IMR-90 (cell line): ENCODE data around the gene RPUSD4. TPM values are rescaled to one million over a fixed set of nuclear protein-coding genes. Genes with fewer than 3 reads are reported as not detected.

Experiments
- ATAC-seq: fragments of 200-7000 bp; cut with Tn5 transposase; 2 replicates; pipeline ENCODE4 v1.9.1; 2020; ENCODE audit warnings: low read depth, mild to moderate bottlenecking, moderate library complexity
- BruUV-seq: library from RNA; stranded (reverse); fragments of 400-500 nt; replicated peaks from 2 replicates; lab custom pipeline; 2021; lab: Mats Ljungman, UMichigan
- CTCF ChIA-PET: fragments of 300-600 bp; formaldehyde crosslinking; extraction: SDS; loops from one replicate; lab custom pipeline; 2021; ENCODE audit warnings: antibody characterized with exemption; lab: Yijun Ruan, JAX
- POLR2A ChIA-PET: fragments of 300-600 bp; sonication (Branson Sonifier 250); formaldehyde crosslinking; loops from one replicate; lab custom pipeline; 2022; ENCODE audit warnings: antibody characterized with exemption; ENCODE audit not compliant: unreplicated experiment; lab: Charles Lee
- DNase-seq: peaks from one replicate; pipeline ENCODE4 v3.0.0; 2013
- H2AFZ ChIP-seq: replicated peaks from 2 replicates; pipeline ENCODE3; 2013; ENCODE audit warnings: low read length, mild to moderate bottlenecking; ENCODE audit not compliant: poor library complexity
- H2AK5ac ChIP-seq: 2 replicates; pipeline ENCODE4 v1.6.1; 2013; ENCODE audit warnings: low read depth, low read length, inconsistent platforms
- H2AK9ac ChIP-seq: replicated peaks from 2 replicates; pipeline ENCODE3; 2013; ENCODE audit warnings: mild to moderate bottlenecking, low read depth, low read length, moderate library complexity; ENCODE audit not compliant: poor library complexity
- H2BK120ac ChIP-seq: 2 replicates; pipeline ENCODE4 v1.6.1; 2013; ENCODE audit warnings: low read depth, low read length, inconsistent platforms
- H2BK15ac ChIP-seq: 3 replicates; pipeline ENCODE4 v1.6.1; 2013; ENCODE audit warnings: low read depth, low read length, inconsistent platforms
- H2BK20ac ChIP-seq: 2 replicates; pipeline ENCODE4 v1.6.1; 2013; ENCODE audit warnings: low read depth, mild to moderate bottlenecking, inconsistent platforms, low read length, moderate library complexity
- H2BK5ac ChIP-seq: 2 replicates; pipeline ENCODE4 v1.6.1; 2013; ENCODE audit warnings: mild to moderate bottlenecking, low read depth, low read length, inconsistent platforms; ENCODE audit not compliant: poor library complexity, severe bottlenecking
- H3K14ac ChIP-seq: replicated peaks from 2 replicates; pipeline ENCODE4 v1.6.1; 2013; ENCODE audit warnings: low read depth, low read length, inconsistent platforms
- H3K18ac ChIP-seq: 2 replicates; pipeline ENCODE4 v1.6.1; 2013; ENCODE audit warnings: low read depth, low read length, control low read depth
- H3K23ac ChIP-seq: 2 replicates; pipeline ENCODE4 v1.6.1; 2013; ENCODE audit warnings: low read depth, low read length, inconsistent platforms
- H3K27ac ChIP-seq: 2 replicates; pipeline ENCODE4 v1.5.1; 2013; ENCODE audit warnings: mild to moderate bottlenecking, control low read depth, low read length; ENCODE audit not compliant: insufficient read depth
- H3K27me3 ChIP-seq: 2 replicates; pipeline ENCODE4 v1.6.1; 2013; ENCODE audit warnings: low read length; ENCODE audit not compliant: control insufficient read depth, insufficient read depth
- H3K36me3 ChIP-seq: 2 replicates; pipeline ENCODE4 v1.6.1; 2013; ENCODE audit warnings: low read length, mixed read lengths; ENCODE audit not compliant: control insufficient read depth, insufficient read depth
- H3K4ac ChIP-seq: 2 replicates; pipeline ENCODE4 v1.6.1; 2013; ENCODE audit warnings: low read depth, low read length, inconsistent platforms
- H3K4me1 ChIP-seq: 2 replicates; pipeline ENCODE4 v1.6.1; 2013; ENCODE audit warnings: low read length, mixed read lengths; ENCODE audit not compliant: control insufficient read depth, insufficient read depth
- H3K4me2 ChIP-seq: 2 replicates; pipeline ENCODE4 v1.6.1; 2013; ENCODE audit warnings: low read depth, mild to moderate bottlenecking, control low read depth, low read length, moderate library complexity
- H3K4me3 ChIP-seq: 2 replicates; pipeline ENCODE4 v1.5.1; 2013; ENCODE audit warnings: low read depth, mild to moderate bottlenecking, control low read depth, low read length, moderate library complexity; ENCODE audit not compliant: insufficient read depth
- H3K56ac ChIP-seq: 2 replicates; pipeline ENCODE4 v1.6.1; 2013; ENCODE audit warnings: low read length, inconsistent platforms; ENCODE audit not compliant: insufficient read depth; ENCODE audit errors: extremely low read depth
- H3K79me1 ChIP-seq, 2 experiments: 2 replicates each; pipeline ENCODE4 v1.6.1; 2013; ENCODE audit warnings: low read length in 2 of 2, inconsistent platforms in 1 of 2, low read depth in 1 of 2
- H3K9ac ChIP-seq: 2 replicates; pipeline ENCODE4 v1.6.1; 2013; ENCODE audit warnings: low read depth, low read length, control low read depth
- H3K9me1 ChIP-seq: 2 replicates; pipeline ENCODE4 v1.6.1; 2013; ENCODE audit warnings: low read length, inconsistent platforms; ENCODE audit not compliant: insufficient read depth
- H3K9me3 ChIP-seq: 2 replicates; pipeline ENCODE4 v1.6.1; 2013; ENCODE audit warnings: low read length; ENCODE audit not compliant: control insufficient read depth, insufficient read depth
- H4K20me1 ChIP-seq: 2 replicates; pipeline ENCODE4 v1.6.1; 2013; ENCODE audit warnings: low read length, inconsistent platforms; ENCODE audit not compliant: insufficient read depth
- H4K5ac ChIP-seq: 2 replicates; pipeline ENCODE4 v1.6.1; 2013; ENCODE audit warnings: mild to moderate bottlenecking, low read depth, low read length, control low read depth
- H4K8ac ChIP-seq, 2 experiments: 2 replicates each; pipeline ENCODE4 v1.6.1; 2013; ENCODE audit warnings: low read depth in 2 of 2, low read length in 2 of 2, control low read depth in 1 of 2, inconsistent platforms in 1 of 2
- H4K91ac ChIP-seq: 2 replicates; pipeline ENCODE4 v1.6.1; 2013; ENCODE audit warnings: low read depth, low read length, inconsistent platforms; ENCODE audit not compliant: insufficient read depth
- BHLHE40 ChIP-seq: fragments of 150-350 bp; IDR thresholded peaks from 2 replicates; pipeline ENCODE4 v1.6.1; 2016; ENCODE audit warnings: mild to moderate bottlenecking, low read depth, low read length
- CEBPB ChIP-seq: IDR thresholded peaks from 2 replicates; pipeline ENCODE4 v1.6.1; 2012; ENCODE audit warnings: low read depth, low read length, improper control_type of control experiment
- CHD1 ChIP-seq: IDR thresholded peaks from 2 replicates; pipeline ENCODE4 v1.6.1; 2012; ENCODE audit warnings: low read depth, low read length, improper control_type of control experiment
- FOS ChIP-seq: fragments of 150-350 bp; IDR thresholded peaks from 2 replicates; pipeline ENCODE4 v1.6.1; 2016; ENCODE audit warnings: low read depth, low read length
- MAFK ChIP-seq: IDR thresholded peaks from 2 replicates; pipeline ENCODE4 v1.6.1; 2012; ENCODE audit warnings: low read depth, low read length, improper control_type of control experiment
- MAZ ChIP-seq: IDR thresholded peaks from 2 replicates; pipeline ENCODE4 v1.6.1; 2012; ENCODE audit warnings: low read depth, mild to moderate bottlenecking, low read length, improper control_type of control experiment, moderate library complexity, borderline replicate concordance
- MXI1 ChIP-seq: IDR thresholded peaks from 2 replicates; pipeline ENCODE4 v1.6.1; 2012; ENCODE audit warnings: low read depth, mild to moderate bottlenecking, low read length, moderate library complexity, borderline replicate concordance
- NFE2L2 ChIP-seq: fragments of 150-350 bp; IDR thresholded peaks from 2 replicates; pipeline ENCODE4 v1.6.1; 2016; ENCODE audit warnings: low read depth, mild to moderate bottlenecking, low read length
- POLR2A ChIP-seq: IDR thresholded peaks from 2 replicates; pipeline ENCODE4 v1.6.1; 2012; ENCODE audit warnings: mild to moderate bottlenecking, low read depth, low read length
- RAD21 ChIP-seq: IDR thresholded peaks from 2 replicates; pipeline ENCODE4 v1.6.1; 2012; ENCODE audit warnings: low read length, improper control_type of control experiment
- RCOR1 ChIP-seq: IDR thresholded peaks from 2 replicates; pipeline ENCODE4 v1.6.1; 2012; ENCODE audit warnings: mild to moderate bottlenecking, low read length, improper control_type of control experiment; ENCODE audit not compliant: insufficient replicate concordance
- RFX5 ChIP-seq: IDR thresholded peaks from 2 replicates; pipeline ENCODE4 v1.8.0; 2012; ENCODE audit warnings: low read depth, mild to moderate bottlenecking, low read length, moderate library complexity
- SMC3 ChIP-seq: fragments of 150-350 bp; IDR thresholded peaks from 2 replicates; pipeline ENCODE4 v1.6.1; 2016; ENCODE audit warnings: low read depth, mild to moderate bottlenecking, antibody characterized with exemption, low read length, moderate library complexity
- WGBS, 2 experiments: methylation state at CpG; one replicate each; pipeline versions ENCODE4 v1.1.5 to v1.1.7; 2013; ENCODE audit warnings: missing lambda C conversion rate in 2 of 2; ENCODE audit not compliant: insufficient read length in 1 of 2; ENCODE audit errors: extremely low coverage in 2 of 2; 5-methylcytosine and 5-hydroxymethylcytosine counted together
- dilution Hi-C: fragments of 300-500 bp; cut with HindIII; formaldehyde crosslinking; loops from one replicate; pipeline ENCODE4 v1.14.3; 2018; ENCODE audit warnings: low sequenced_read_pairs; ENCODE audit not compliant: unreplicated experiment
- in situ Hi-C: fragments of 300-500 bp; cut with MboI; formaldehyde crosslinking; loops from 3 replicates; pipeline ENCODE4 v1.14.3; 2019; ENCODE audit warnings: low sequenced_read_pairs, inconsistent platforms, mixed read lengths
- intact Hi-C: fragments of 100-400 bp; cut with micrococcal nuclease; formaldehyde crosslinking; loops from 2 replicates; pipeline ENCODE4 v1.10.0; 2022
- polyA plus RNA-seq, 3 experiments: library from polyadenylated mRNA; depleted of rRNA; stranded (reverse); fragments of >200 nt; gene quantifications; 2 replicates each; pipeline ENCODE4 v1.2.3, GENCODE V29; 2012; ENCODE audit warnings: low replicate concordance in 1 of 3
- total RNA-seq: library from RNA; depleted of rRNA; stranded (reverse); fragments of >200 nt; gene quantifications from 2 replicates; pipeline ENCODE4 v1.2.3, GENCODE V29; 2012
- TF ChIP-seq, protein P1 (sequence below): conservative IDR thresholded peaks from 2 replicates; pipeline ENCODE4 v1.5.1; 2012; ENCODE audit warnings: mild to moderate bottlenecking, low read depth, low read length, improper control_type of control experiment
- TF ChIP-seq, protein P2 (sequence below): fragments of 150-350 bp; IDR thresholded peaks from 2 replicates; pipeline ENCODE4 v1.6.1; 2017; ENCODE audit warnings: mild to moderate bottlenecking, antibody characterized with exemption, low read length, low read depth
- TF ChIP-seq, protein P3 (sequence below): fragments of 150-350 bp; IDR thresholded peaks from 2 replicates; pipeline ENCODE4 v1.6.1; 2016; ENCODE audit warnings: low read depth, mild to moderate bottlenecking, low read length, moderate library complexity, borderline replicate concordance

The RPUSD4 gene
- total and polyA plus RNA-seq, 2 of the 4 experiments (the other 2 are of a cell fraction): 22.1 to 30.6 TPM

DNA sequence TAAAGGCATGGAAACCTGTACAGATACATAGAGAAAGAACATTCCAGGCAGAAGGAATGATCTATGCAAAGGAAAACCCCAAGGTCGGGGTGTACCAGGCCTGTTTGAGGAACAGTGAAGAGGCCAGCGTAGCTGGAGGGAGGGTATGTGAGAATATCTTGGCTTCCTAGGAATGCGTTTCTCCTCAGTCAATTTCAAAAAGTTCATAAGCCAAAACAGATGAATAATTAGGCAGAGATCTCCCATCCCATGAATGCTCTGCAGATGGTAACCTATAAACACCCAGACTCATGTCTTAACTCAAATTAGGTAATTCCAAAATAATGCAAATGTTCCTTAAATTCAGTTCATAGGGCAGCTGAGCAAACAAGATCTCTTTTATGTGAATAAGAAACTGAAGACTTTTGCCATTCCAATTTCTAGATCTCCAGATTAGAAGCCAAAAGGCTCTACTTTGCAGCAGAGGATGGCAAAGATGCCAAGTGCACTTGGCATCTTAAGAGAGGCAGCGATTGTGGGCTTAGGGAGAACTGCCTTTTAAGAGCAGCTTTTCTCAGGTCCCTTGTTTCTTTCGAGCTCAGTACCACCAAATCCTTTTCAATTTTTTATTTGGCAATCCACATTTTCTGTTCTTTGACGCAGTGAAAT is 13.3 kb upstream of the RPUSD4 start:
- DNase-seq (no peak), ATAC-seq (no peak)
- no peaks in the 10 kb centered on the region for H3K36me3 ChIP-seq
- H3K9me3 ChIP-seq: no peaks in the 10 kb centered on the region
- no peak overlapping the region for H2BK120ac ChIP-seq
- POLR2A ChIA-PET: no interaction called here
- H4K8ac ChIP-seq: no peak overlapping the region
- no peak overlapping the region for H2AK5ac ChIP-seq
- no peak overlapping the region for H3K4ac ChIP-seq
- no peak overlapping the region for H2AFZ ChIP-seq
- no peak overlapping the region for H4K91ac ChIP-seq
- no peak overlapping the region for H4K5ac ChIP-seq
- CTCF ChIA-PET: no interaction called here
- in situ Hi-C loops: no loop called here
- no peak overlapping the region for H2BK20ac ChIP-seq
- no peak overlapping the region for H2BK5ac ChIP-seq
- H2AK9ac ChIP-seq: no peak overlapping the region
- peaks cover 4% of the 10 kb centered on the region; the same call in 1 of the 2 replicates for H3K9me1 ChIP-seq
- intact Hi-C loops: no loop called here
- no TSS peak for BruUV-seq
- no peak overlapping the region for H3K56ac ChIP-seq
- H3K14ac ChIP-seq: no peak overlapping the region
- H3K23ac ChIP-seq: no peak overlapping the region
- no peaks in the 10 kb centered on the region for H3K4me1 ChIP-seq
- dilution Hi-C loops: loop anchor here (25.0 kb wide), 1 partner anchor 312 kb away; the partner anchor contains the start of genes DDX25 and PUS3
- peaks cover 42 to 46% of the 10 kb centered on the region in 2 experiments for H3K79me1 ChIP-seq
- no peak overlapping the region for H2BK15ac ChIP-seq
- H3K18ac ChIP-seq: no peak overlapping the region
- TF ChIP-seq RCOR1 (no peak), FOS (no peak), POLR2A (no peak), CEBPB (no peak), RFX5 (no peak), BHLHE40 (no peak), MXI1 (no peak), RAD21 (no peak), SMC3 (no peak), CHD1 (no peak), MAFK (no peak), NFE2L2 (no peak), MAZ (no peak)
- TF ChIP-seq, protein P1, sequence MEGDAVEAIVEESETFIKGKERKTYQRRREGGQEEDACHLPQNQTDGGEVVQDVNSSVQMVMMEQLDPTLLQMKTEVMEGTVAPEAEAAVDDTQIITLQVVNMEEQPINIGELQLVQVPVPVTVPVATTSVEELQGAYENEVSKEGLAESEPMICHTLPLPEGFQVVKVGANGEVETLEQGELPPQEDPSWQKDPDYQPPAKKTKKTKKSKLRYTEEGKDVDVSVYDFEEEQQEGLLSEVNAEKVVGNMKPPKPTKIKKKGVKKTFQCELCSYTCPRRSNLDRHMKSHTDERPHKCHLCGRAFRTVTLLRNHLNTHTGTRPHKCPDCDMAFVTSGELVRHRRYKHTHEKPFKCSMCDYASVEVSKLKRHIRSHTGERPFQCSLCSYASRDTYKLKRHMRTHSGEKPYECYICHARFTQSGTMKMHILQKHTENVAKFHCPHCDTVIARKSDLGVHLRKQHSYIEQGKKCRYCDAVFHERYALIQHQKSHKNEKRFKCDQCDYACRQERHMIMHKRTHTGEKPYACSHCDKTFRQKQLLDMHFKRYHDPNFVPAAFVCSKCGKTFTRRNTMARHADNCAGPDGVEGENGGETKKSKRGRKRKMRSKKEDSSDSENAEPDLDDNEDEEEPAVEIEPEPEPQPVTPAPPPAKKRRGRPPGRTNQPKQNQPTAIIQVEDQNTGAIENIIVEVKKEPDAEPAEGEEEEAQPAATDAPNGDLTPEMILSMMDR: no peak
- TF ChIP-seq, protein P2, sequence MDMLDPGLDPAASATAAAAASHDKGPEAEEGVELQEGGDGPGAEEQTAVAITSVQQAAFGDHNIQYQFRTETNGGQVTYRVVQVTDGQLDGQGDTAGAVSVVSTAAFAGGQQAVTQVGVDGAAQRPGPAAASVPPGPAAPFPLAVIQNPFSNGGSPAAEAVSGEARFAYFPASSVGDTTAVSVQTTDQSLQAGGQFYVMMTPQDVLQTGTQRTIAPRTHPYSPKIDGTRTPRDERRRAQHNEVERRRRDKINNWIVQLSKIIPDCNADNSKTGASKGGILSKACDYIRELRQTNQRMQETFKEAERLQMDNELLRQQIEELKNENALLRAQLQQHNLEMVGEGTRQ: no peak
- TF ChIP-seq, protein P3, sequence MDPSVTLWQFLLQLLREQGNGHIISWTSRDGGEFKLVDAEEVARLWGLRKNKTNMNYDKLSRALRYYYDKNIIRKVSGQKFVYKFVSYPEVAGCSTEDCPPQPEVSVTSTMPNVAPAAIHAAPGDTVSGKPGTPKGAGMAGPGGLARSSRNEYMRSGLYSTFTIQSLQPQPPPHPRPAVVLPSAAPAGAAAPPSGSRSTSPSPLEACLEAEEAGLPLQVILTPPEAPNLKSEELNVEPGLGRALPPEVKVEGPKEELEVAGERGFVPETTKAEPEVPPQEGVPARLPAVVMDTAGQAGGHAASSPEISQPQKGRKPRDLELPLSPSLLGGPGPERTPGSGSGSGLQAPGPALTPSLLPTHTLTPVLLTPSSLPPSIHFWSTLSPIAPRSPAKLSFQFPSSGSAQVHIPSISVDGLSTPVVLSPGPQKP: no peak
- no CpG with 5 or more reads among the region's 6 CpGs for WGBS, 2 experiments
- no peak overlapping the region for H3K4me3 ChIP-seq
- no peak overlapping the region for H3K4me2 ChIP-seq
- peaks cover 18% of the 10 kb centered on the region; the same call in 1 of the 2 replicates for H4K20me1 ChIP-seq
- no peak overlapping the region for H3K27ac ChIP-seq
- H3K9ac ChIP-seq: no peak overlapping the region
- H3K27me3 ChIP-seq: no peaks in the 10 kb centered on the region
